NB4 (cell line): ENCODE measurements around the gene STRADA.

Experiments used
- DNase-seq: peaks from one replicate; pipeline ENCODE4 v3.0.0; 2010; ENCODE audit warnings: low read depth
- H3K4me3 ChIP-seq: one replicate; pipeline ENCODE4 v1.5.1; 2011; ENCODE audit warnings: mild to moderate bottlenecking, low read depth, low read length, moderate library complexity
- MAX ChIP-seq: IDR thresholded peaks from 2 replicates; pipeline ENCODE4 v1.6.1; 2011; ENCODE audit warnings: low read depth, low read length
- MYC ChIP-seq: IDR thresholded peaks from 2 replicates; pipeline ENCODE4 v1.6.1; 2011; ENCODE audit warnings: low read depth, low read length
- POLR2A ChIP-seq: IDR thresholded peaks from 2 replicates; pipeline ENCODE4 v1.6.1; 2011; ENCODE audit warnings: mild to moderate bottlenecking; ENCODE audit not compliant: insufficient read length; ENCODE audit errors: extremely low read depth
- TF ChIP-seq, protein P1 (sequence below): IDR thresholded peaks from one replicate; pipeline ENCODE4 v1.5.1; 2012; ENCODE audit warnings: low read depth, low read length

STRADA gene

GRCh38 chr17:63703556-63704258 is 37.9 kb downstream of the STRADA start:
- no peak for DNase-seq
- H3K4me3 ChIP-seq = peak overlapping the region; percentile 81
- TF ChIP-seq, protein P1, sequence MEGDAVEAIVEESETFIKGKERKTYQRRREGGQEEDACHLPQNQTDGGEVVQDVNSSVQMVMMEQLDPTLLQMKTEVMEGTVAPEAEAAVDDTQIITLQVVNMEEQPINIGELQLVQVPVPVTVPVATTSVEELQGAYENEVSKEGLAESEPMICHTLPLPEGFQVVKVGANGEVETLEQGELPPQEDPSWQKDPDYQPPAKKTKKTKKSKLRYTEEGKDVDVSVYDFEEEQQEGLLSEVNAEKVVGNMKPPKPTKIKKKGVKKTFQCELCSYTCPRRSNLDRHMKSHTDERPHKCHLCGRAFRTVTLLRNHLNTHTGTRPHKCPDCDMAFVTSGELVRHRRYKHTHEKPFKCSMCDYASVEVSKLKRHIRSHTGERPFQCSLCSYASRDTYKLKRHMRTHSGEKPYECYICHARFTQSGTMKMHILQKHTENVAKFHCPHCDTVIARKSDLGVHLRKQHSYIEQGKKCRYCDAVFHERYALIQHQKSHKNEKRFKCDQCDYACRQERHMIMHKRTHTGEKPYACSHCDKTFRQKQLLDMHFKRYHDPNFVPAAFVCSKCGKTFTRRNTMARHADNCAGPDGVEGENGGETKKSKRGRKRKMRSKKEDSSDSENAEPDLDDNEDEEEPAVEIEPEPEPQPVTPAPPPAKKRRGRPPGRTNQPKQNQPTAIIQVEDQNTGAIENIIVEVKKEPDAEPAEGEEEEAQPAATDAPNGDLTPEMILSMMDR = no peak
- TF ChIP-seq MAX = no peak
- no peak for TF ChIP-seq MYC
- no peak for TF ChIP-seq POLR2A

DNA sequence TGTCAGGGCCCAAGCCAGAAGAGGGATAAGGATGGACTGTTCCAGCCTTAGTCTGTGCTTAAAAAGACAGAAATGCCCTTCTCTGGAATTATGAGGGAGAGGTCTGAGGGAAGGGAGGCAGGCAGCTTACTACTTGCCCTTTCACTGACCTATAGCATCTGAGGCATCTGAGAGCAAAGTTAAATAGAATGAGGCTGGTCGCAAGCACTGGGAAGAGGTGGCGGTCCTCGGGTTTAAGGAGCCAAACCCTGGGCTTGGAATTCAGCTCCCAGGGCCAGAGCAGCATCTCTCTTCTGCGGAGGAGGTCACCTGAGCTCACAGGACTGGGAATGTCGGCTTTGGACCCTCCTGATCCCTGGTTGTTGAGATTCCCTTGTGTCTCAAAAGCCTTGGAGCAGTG is 38.6 kb downstream of the STRADA start:
- TF ChIP-seq, protein P1 = no peak
- TF ChIP-seq MAX (no peak), MYC (no peak), POLR2A (no peak)
- no peak for DNase-seq
- H3K4me3 ChIP-seq = peak overlapping the region; percentile 81

DNA sequence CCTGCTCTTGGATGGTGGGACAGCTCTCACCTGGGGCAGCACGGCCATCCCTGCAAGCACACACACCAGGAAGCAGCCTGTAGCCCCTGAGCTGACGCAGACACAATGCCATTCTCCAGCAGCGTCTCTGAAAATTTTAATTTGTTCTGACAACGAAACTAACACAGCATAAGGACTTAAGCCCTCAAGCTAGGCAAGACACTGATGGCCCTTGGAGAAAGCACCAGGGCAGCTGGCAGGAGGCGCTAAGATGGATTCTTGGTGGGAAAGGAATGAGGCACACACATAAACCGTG is 38.9 kb downstream of the STRADA start:
- H3K4me3 ChIP-seq = peak overlapping the region; percentile 81
- TF ChIP-seq MYC = no peak
- TF ChIP-seq, protein P1 = no peak
- no peak for DNase-seq

DNA sequence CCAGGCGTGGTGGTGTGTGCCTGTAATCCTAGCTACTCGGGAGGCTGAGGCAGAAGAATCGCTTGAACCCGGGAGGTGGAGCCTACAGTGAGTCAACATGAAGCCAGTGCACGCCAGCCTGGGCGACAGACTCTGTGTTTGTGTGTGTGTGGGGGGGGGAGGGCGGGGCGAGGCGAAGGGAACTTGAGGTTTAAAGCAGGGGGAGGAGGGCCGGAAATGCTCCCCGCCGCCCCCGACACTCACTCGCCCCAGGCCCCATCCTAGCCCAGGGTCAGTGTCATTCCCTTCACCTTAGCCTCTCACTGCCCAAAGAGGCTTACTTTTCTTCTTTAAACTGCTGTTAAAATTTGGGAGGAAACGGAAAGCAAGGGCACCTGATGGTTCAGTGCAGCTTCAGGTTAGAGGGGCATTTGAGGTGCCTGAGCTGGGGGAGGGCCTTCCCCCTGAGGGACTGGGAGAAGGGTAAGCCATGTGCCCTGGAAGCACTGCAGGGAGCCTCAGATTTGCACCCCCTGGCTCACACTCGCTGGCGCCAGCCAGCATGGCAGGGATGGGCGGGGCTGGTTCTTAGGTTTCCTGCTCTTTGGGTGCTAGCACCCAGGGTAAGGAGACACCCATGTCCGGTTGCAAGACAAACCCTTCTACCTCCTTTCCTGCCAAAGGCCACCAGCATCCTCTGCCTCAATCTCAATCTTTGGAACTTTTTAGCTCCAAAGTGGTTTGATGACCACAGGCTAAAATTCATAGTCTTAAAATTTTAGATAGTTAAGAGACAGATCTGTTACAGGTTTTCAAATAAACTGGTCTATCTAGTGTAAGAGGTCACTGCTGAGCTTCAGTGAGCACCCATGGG is 39.5 kb downstream of the STRADA start:
- DNase-seq = peak; percentile 94
- peak overlapping the region; percentile 81 for H3K4me3 ChIP-seq

GRCh38 chr17:63701456-63701820 is 40.2 kb downstream of the STRADA start:
- peak overlapping the region; percentile 71 for H3K4me3 ChIP-seq
- peak; percentile 64 for DNase-seq
- TF ChIP-seq POLR2A (no peak), MAX (peak; percentile 38)

More for the DNA sequence above, 39.5 kb downstream of the STRADA start:
- TF ChIP-seq, protein P1 = no peak
- peak; percentile 77 for TF ChIP-seq MAX

DNA sequence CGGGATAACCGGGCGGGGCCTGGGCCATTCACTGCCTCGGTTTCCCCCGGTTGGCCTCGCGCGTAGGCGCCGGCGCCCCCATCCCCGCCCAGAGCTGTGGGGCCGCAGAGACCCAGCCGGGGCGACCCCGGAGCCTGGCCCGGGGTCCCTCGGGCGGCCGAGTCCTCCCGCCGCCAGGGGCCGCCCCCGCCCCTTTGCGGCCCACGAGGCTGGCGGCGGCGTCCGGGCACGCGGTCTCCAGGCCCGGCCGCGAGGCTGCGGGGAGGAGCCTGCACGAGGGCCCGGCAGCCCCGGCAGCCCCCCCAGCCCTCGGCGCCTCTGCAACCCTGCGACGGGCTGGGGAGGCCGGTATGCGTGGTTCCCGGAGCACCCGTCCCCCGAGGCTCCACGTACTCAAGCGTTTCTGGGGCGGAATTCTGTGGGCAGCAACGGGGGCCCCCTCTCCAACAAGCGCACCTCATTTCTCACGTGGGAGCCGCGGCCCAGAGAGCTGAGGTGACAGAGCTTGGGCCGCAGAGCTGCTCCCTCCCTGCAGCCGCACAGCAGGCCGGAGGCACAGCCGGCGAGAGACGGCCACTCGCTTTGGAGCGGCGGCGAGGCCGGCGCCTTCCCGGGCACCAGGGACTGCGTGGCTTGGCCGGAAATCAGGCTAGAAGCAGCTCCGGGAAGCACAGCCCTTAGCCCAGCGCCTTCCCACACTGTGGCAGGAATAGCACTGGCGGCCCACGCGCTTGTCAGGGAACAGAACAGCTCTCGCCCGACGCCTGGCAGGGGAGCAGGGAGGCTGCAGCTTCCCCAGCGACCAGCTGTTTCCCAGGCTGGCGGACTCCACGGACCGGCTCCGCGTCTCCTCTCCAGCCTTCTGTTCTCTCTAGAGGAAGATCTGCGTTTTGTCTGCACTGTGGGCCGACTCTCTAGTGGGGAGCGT is 40.8 kb downstream of the STRADA start:
- DNase-seq = peak; percentile 81
- peak overlapping the region; percentile 71 for H3K4me3 ChIP-seq
- TF ChIP-seq MAX (peak; percentile 84), POLR2A (peak; percentile 1), MYC (peak; percentile 94)
- TF ChIP-seq, protein P1 = no peak
